Gastrocnemius medialis (tissue), 4 donors: ENCODE measurements around the gene B9D2. TPM values are rescaled to one million over a fixed set of nuclear protein-coding genes. Genes with fewer than 3 reads are reported as not detected.

ENCODE experiments used
- ATAC-seq, 2 donors: fragments of 150-250 bp; one replicate each; pipeline ENCODE4 v1.9.1; 2016
- DNase-seq, 2 donors: peaks; one replicate each; pipeline ENCODE4 v3.0.0-alpha.2; 2019
- H3K27ac ChIP-seq, 4 donors: fragments of 200-600 bp; sonication (generic); 1 replicate in 1 of 4; 2 replicates in 3 of 4; pipeline ENCODE4 v1.5.1; 2016 to 2018; ENCODE audit warnings: mild to moderate bottlenecking in 2 of 4, moderate library complexity in 1 of 4
- H3K27me3 ChIP-seq, 3 donors: fragments of 200-600 bp; sonication (generic) in 2 of 3; 1 replicate in 1 of 3; 2 replicates in 2 of 3; pipeline versions ENCODE4 v1.5.1 to v1.6.0; 2016 to 2019; ENCODE audit warnings: mild to moderate bottlenecking in 1 of 3, moderate library complexity in 1 of 3
- H3K36me3 ChIP-seq, 2 donors: fragments of 200-600 bp; sonication (generic) in 1 of 2; one replicate each; pipeline ENCODE4 v1.5.1; 2017 to 2018
- H3K4me1 ChIP-seq, 2 donors: fragments of 200-600 bp; sonication (generic) in 1 of 2; one replicate each; pipeline ENCODE4 v1.5.1; 2016 to 2017; ENCODE audit warnings: mild to moderate bottlenecking in 2 of 2
- H3K4me3 ChIP-seq, 4 donors: fragments of 200-600 bp; sonication (generic) in 3 of 4; 1 replicate in 1 of 4; 2 replicates in 3 of 4; pipeline ENCODE4 v1.5.1; 2016 to 2019; ENCODE audit warnings: mild to moderate bottlenecking in 2 of 4
- H3K9me3 ChIP-seq, 3 donors: fragments of 200-600 bp; sonication (generic) in 2 of 3; 1 replicate in 1 of 3; 2 replicates in 2 of 3; pipeline ENCODE4 v1.5.1; 2016 to 2019
- POLR2A ChIP-seq, 2 donors: fragments of 450-650 bp; IDR thresholded peaks; one replicate each; pipeline ENCODE4 v1.6.1; 2017; ENCODE audit warnings: antibody characterized with exemption in 2 of 2, mild to moderate bottlenecking in 2 of 2, moderate library complexity in 2 of 2
- in situ Hi-C, 4 donors: fragments of 200-750 bp; cut with MboI; loops; one replicate each; pipeline versions ENCODE4 v1.15.0 to v1.8.0; 2017; ENCODE audit warnings: low sequenced_read_pairs in 4 of 4
- intact Hi-C: fragments of 100-400 bp; cut with DNase I; formaldehyde crosslinking; loops from one replicate; pipeline ENCODE4 v1.15.1; 2023; ENCODE audit warnings: low total_unique reads
- total RNA-seq, 4 donors: library from RNA; depleted of rRNA; stranded (reverse); fragments of >200 nt; gene quantifications; one replicate each; pipeline versions ENCODE4 v1.1.0 to v1.2.3, GENCODE V29; 2016
- TF ChIP-seq, protein P1 (sequence below), 5 experiments: fragments of 450-650 bp in 3 of 5; fragments of 200-600 bp in 2 of 5; sonication (generic) in 2 of 5; IDR thresholded peaks in 4 of 5; conservative IDR thresholded peaks in 1 of 5; 1 replicate in 4 of 5; 2 replicates in 1 of 5; pipeline ENCODE4 v1.5.1; 2016 to 2019; ENCODE audit warnings: antibody characterized with exemption in 5 of 5, mild to moderate bottlenecking in 3 of 5, moderate library complexity in 3 of 5

Gene B9D2
- total RNA-seq, 4 donors from 2014 or later: 2.6 to 6.9 (median 4.5) TPM

DNA sequence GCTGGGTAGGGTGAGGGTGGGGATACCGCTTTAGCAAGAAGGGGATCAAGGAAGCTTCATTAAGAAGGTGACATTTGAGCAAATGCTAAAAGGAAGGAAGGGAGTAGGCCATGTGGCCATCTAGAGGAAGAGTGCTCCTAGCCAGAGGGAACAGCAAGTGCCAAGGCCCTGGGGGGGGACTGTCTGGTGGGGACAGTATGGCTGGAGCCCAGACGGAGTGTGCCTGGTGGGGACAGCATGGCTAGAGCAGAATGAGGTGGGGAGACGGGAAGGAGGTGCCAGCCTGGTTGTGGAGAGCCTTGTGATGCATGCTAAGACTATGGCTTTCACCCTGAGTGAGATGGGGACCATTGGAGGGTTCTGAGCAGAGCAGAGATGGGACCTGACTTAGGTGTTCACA lies 8.1 kb downstream of the B9D2 start:
- peaks cover 23 to 39% (median 39%) of the 10 kb centered on the region in 3 donors for H3K27me3 ChIP-seq
- H3K27ac ChIP-seq: peak overlapping the region in 2 of 4 donors; percentile 33 to 50
- no peak overlapping the region for H3K4me3 ChIP-seq
- intact Hi-C loops (no loop called here), in situ Hi-C loops (no loop called here)
- H3K36me3 ChIP-seq: no peaks in the 10 kb centered on the region
- TF ChIP-seq, protein P1, sequence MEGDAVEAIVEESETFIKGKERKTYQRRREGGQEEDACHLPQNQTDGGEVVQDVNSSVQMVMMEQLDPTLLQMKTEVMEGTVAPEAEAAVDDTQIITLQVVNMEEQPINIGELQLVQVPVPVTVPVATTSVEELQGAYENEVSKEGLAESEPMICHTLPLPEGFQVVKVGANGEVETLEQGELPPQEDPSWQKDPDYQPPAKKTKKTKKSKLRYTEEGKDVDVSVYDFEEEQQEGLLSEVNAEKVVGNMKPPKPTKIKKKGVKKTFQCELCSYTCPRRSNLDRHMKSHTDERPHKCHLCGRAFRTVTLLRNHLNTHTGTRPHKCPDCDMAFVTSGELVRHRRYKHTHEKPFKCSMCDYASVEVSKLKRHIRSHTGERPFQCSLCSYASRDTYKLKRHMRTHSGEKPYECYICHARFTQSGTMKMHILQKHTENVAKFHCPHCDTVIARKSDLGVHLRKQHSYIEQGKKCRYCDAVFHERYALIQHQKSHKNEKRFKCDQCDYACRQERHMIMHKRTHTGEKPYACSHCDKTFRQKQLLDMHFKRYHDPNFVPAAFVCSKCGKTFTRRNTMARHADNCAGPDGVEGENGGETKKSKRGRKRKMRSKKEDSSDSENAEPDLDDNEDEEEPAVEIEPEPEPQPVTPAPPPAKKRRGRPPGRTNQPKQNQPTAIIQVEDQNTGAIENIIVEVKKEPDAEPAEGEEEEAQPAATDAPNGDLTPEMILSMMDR (IDR thresholded peaks at IDR 0.05 in 4 of 5, conservative IDR thresholded peaks at IDR 0.05 in 1 of 5): no peak
- no peak for TF ChIP-seq POLR2A (IDR thresholded peaks at IDR 0.05)
- no peaks in the 10 kb centered on the region for H3K9me3 ChIP-seq
- no peak for ATAC-seq
- peaks cover 0 to 32% of the 10 kb centered on the region in 2 donors for H3K4me1 ChIP-seq
- no peak for DNase-seq

DNA sequence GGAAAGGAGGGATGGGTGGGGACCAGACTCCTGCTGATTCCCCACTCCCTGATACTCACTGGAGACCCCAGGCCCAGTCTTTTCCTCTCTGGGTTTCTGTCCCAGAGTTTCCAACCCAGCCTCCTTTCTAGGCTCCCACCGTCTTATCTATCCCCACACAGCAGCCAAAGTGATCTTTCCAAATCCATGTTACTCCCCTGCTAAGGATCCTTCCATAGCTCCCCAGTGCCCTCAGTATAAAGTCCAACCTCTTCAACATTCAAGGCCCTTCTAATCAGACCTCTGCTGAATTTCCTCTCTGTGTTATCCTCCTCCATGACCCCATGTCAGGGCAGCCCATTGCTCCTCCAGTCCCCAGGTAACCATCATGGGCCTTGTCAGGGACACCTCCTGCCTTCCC lies 8.9 kb downstream of the B9D2 start:
- H3K4me1 ChIP-seq: peaks cover 0 to 32% of the 10 kb centered on the region in 2 donors
- TF ChIP-seq, protein P1 (IDR thresholded peaks at IDR 0.05 in 4 of 5, conservative IDR thresholded peaks at IDR 0.05 in 1 of 5): no peak
- TF ChIP-seq POLR2A (IDR thresholded peaks at IDR 0.05): no peak
- no peak for ATAC-seq
- DNase-seq: no peak
- H3K4me3 ChIP-seq: no peak overlapping the region
- in situ Hi-C loops: no loop called here
- H3K27me3 ChIP-seq: peaks cover 27 to 45% (median 43%) of the 10 kb centered on the region in 3 donors
- H3K27ac ChIP-seq: peak overlapping the region in 3 of 4 donors; percentile 33 to 79 (median 50)
- no peaks in the 10 kb centered on the region for H3K36me3 ChIP-seq
- H3K9me3 ChIP-seq: no peaks in the 10 kb centered on the region
- intact Hi-C loops: no loop called here

DNA sequence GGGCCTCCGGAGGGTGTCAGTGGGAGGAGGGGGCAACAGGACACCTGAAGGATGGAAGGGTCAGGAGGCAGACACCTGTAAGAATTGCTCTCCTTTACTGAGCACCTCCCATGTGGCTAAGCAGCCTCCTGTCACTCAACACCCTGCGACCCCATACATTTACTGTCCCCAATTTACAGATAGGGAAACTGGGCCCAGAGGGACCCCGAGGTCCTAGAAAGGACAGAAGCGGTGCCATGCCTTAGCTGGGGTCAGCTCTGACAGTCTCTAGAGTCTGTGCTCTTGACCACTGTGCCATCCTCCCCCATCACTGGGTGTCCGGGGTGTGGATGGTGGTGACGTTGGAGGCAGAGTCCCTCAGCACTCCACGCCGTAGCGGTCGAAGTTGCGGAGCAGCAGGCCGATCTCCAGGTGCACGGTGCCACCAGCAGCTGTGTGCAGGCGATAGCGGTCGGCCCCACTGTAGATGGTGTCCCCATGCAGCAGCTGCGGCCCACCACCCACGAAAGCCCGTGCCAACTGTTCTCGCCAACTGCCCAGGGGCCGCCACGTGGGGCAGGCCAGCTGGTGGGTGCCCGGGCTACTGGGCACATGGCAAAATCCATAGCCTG lies 9.5 kb downstream of the B9D2 start:
- DNase-seq (no peak), ATAC-seq (no peak)
- Histone ChIP-seq H3K4me1 (peaks cover 0 to 32% of the 10 kb centered on the region in 2 donors), H3K27ac (peak overlapping the region; percentile 75 to 80 (median 80)), H3K36me3 (no peaks in the 10 kb centered on the region), H3K4me3 (peak overlapping the region; percentile 67 to 76 (median 73)), H3K27me3 (peaks cover 27 to 48% (median 45%) of the 10 kb centered on the region in 3 donors), H3K9me3 (no peaks in the 10 kb centered on the region)
- intact Hi-C loops (loop anchor here (5.0 kb wide), 1 partner anchor 152 kb away; no protein-coding TSS in a partner anchor), in situ Hi-C loops (no loop called here)
- TF ChIP-seq POLR2A (IDR thresholded peaks at IDR 0.05): no peak
- TF ChIP-seq, protein P1 (IDR thresholded peaks at IDR 0.05 in 4 of 5, conservative IDR thresholded peaks at IDR 0.05 in 1 of 5): no peak

DNA sequence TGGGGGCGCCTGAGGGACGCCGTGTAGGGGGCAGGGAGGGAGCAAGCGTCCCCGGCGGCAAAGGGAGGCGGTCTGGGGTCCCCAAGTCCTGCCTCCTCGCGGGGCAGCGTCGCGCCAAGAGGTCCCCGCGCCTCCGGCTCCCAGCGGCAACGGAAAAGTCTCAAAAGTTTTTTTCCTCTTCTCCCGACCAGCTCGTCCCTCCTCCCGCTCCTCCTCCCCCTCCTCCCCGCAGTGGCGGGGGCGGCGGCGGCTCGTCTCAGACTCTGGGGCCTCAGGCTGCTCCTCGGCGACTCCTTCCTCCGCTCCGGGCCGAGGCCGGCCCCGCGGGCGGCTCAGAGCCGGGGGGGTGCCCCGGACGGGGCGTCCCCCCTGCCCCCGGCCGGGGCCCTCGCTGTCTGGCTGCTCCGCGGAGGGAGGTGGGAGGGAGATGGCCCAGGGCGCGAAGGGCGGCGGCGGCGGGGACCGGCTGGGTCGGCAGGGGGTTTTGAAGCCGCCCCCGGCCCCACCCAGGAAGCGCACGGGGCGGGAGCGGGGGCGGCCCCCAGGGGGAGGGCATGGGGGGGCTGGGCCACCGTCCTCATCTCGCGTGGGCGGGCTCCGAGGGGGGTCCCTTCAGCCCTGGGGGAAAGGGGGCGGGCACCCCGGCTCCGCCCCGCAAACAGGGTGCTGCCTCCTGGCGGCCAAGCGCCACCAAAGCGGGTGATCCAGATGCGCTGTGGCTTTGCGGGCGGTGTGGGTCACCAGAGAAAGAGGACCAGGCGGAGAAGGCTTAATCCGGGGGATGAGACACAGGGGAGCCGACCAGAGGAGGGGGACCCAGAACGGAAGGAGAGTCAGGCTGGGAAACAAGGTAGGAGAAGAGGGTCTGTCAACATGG lies 10.2 kb downstream of the B9D2 start, which contains the start of gene TGFB1:
Gene TGFB1 (minus strand): TSS at position 457 of the 877 bp plus-strand sequence. CDS start 878 bp downstream, outside the sequence.
- peak; percentile 63 for DNase-seq

More for the DNA sequence above, 10.2 kb downstream of the B9D2 start, which contains the start of gene TGFB1:
- peak; percentile 50 to 56 for ATAC-seq
- peak within 1 kb of the TSS; percentile 75 to 80 (median 80) for H3K27ac ChIP-seq
- peaks cover 0 to 32% of the 10 kb centered on the region in 2 donors for H3K4me1 ChIP-seq
- no peaks in the 10 kb centered on the region for H3K9me3 ChIP-seq
- peak within 1 kb of the TSS; percentile 67 to 76 (median 73) for H3K4me3 ChIP-seq
- peaks cover 27 to 48% (median 45%) of the 10 kb centered on the region in 3 donors for H3K27me3 ChIP-seq
- no peaks in the 10 kb centered on the region for H3K36me3 ChIP-seq
- in situ Hi-C loops (no loop called here), intact Hi-C loops (loop anchor here (2.0 to 5.0 kb wide), 2 partner anchors 27 to 151 kb away; no protein-coding TSS in a partner anchor)
- TF ChIP-seq POLR2A (IDR thresholded peaks at IDR 0.05): peak; percentile 40 to 58
- TF ChIP-seq, protein P1 (IDR thresholded peaks at IDR 0.05 in 4 of 5, conservative IDR thresholded peaks at IDR 0.05 in 1 of 5): peak; percentile 37 to 80 (median 77)
